Stimulated activated memory B cell treated with anti-CD40 and anti-IgM and Interleukin-4, amounts not matched to agents 10 μg/mL and 1 μg/mL and 100 μg/mL, for 72 hours (primary cell): ENCODE measurements around the gene TTC3.
A peak's percentile ranks its signal among the peaks of the same experiment; 100 is the strongest.
"Not testable (repeated sequence)": the region's sequence is repeated elsewhere in the genome, so short reads cannot be mapped to it uniquely, and the experiment has no call there.

ENCODE experiments used
- ATAC-seq: fragments of 150-1000 bp; cut with Tn5 transposase; 2 replicates; pipeline ENCODE4 v1.10.0; 2021
- H3K27ac Mint-ChIP-seq: one replicate; pipeline ENCODE4 v1.8.0; 2022; ENCODE audit warnings: mild to moderate bottlenecking, mixed read lengths
- H3K27me3 Mint-ChIP-seq: one replicate; pipeline ENCODE4 v1.8.0; 2022; ENCODE audit warnings: mixed read lengths
- H3K36me3 Mint-ChIP-seq: one replicate; pipeline ENCODE4 v1.8.0; 2022; ENCODE audit warnings: mixed read lengths
- H3K4me1 Mint-ChIP-seq: one replicate; pipeline ENCODE4 v1.8.0; 2022; ENCODE audit warnings: mixed read lengths
- H3K4me3 Mint-ChIP-seq: one replicate; pipeline ENCODE4 v1.8.0; 2022; ENCODE audit warnings: mild to moderate bottlenecking, moderate library complexity, mixed read lengths
- H3K9me3 Mint-ChIP-seq: one replicate; pipeline ENCODE4 v1.8.0; 2022; ENCODE audit warnings: mixed read lengths

The TTC3 gene

DNA sequence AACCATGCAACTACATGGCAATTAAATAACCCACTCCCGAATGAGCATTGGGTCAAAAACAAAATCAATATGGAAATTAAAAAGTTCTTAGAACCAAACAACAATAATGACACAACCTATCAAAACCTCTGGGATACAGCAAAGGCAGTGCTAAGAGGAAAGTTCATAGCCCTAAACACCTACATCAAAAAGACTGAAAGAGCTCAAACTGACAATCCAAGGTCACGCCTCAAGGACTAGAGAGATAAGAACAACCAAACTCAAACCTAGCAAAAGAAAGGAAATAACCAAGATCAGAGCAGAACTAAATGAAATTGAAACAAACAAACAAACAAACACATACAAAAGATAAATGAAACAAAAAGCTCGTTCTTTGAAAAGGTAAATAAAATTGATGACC, 23.3 kb upstream of the TTC3 start:
- H3K9me3 Mint-ChIP-seq, H3K36me3 Mint-ChIP-seq, H3K27ac Mint-ChIP-seq, H3K4me3 Mint-ChIP-seq, H3K4me1 Mint-ChIP-seq, ATAC-seq: not testable (repeated sequence)
- H3K27me3 Mint-ChIP-seq, result peaks cover 48% of the 10 kb centered on the region

GRCh38 chr21:37055271-37055855, 17.7 kb upstream of the TTC3 start:
- H3K27ac Mint-ChIP-seq, result no peak overlapping the region
- peaks cover 3% of the 10 kb centered on the region for H3K9me3 Mint-ChIP-seq
- no peaks in the 10 kb centered on the region for H3K27me3 Mint-ChIP-seq
- no peak overlapping the region for H3K4me3 Mint-ChIP-seq
- ATAC-seq, result no peak
- no peaks in the 10 kb centered on the region for H3K4me1 Mint-ChIP-seq
- H3K36me3 Mint-ChIP-seq, result no peaks in the 10 kb centered on the region

DNA sequence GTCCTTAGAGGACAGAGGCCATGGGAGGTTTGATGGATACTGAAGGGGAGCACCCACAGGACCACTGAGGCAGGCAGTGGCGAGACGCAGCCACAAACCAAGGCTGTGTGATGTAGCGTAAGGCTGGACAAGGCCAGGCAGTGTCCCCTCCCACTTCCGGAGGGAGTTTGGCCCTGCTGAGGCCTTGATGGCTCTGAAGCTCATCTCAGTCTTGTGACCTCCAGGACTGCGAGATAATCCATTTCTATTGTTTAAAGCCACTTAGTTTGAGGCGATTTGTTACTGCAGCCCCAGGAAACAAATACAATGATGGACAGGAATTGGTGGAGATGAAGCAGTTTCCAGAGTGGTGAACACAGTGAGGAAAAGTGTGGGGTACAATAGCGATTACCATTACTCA, 15.4 kb upstream of the TTC3 start:
- ATAC-seq, result no peak
- H3K4me3 Mint-ChIP-seq, result no peak overlapping the region
- H3K27me3 Mint-ChIP-seq, result no peaks in the 10 kb centered on the region
- H3K27ac Mint-ChIP-seq, result no peak overlapping the region
- peaks cover 3% of the 10 kb centered on the region for H3K9me3 Mint-ChIP-seq
- H3K4me1 Mint-ChIP-seq, result no peaks in the 10 kb centered on the region
- no peaks in the 10 kb centered on the region for H3K36me3 Mint-ChIP-seq

DNA sequence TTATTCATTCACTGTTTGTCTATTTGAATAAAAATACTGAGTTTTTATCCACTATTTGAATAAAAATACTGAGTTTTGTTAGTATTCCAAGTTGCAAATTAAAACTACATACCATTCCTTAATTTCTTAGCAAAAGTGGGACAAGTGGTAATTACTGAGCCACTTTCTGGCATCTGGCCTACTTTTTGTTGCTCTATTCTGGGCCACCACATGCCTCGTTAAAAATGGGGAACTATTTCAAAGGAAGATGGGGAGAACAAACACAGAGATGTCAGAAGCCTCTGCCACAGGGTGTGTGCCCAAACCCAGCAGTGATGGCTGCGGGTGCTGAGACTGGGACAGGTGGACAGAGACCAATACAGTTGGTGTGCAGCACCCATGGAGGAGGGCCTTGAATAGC, 14.8 kb upstream of the TTC3 start:
- no peak for ATAC-seq
- Mint-ChIP-seq H3K4me3 (no peak overlapping the region), H3K9me3 (peaks cover 3% of the 10 kb centered on the region), H3K27me3 (no peaks in the 10 kb centered on the region), H3K36me3 (no peaks in the 10 kb centered on the region), H3K4me1 (no peaks in the 10 kb centered on the region), H3K27ac (no peak overlapping the region)

DNA sequence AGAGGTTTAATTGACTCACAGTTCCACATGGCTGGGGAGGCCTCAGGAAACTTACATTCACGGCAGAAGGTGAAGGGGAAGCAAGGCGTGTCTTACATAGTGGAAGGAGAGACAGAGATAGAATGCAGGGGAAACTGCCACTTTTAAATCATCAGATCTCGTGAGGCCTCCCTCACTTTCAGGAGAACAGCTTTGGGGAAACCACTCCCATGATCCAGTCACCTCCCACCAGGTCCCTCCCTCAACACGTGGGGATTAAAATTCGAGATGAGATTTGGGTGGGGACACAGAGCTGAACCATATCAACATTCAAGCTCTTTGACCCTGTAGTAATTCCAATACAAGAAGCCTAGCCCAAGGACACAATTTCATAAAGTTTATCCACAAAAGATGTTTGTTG, 13.9 kb upstream of the TTC3 start:
- ATAC-seq, result no peak
- H3K4me3 Mint-ChIP-seq, result no peak overlapping the region
- H3K27ac Mint-ChIP-seq, result no peak overlapping the region
- H3K27me3 Mint-ChIP-seq, result no peaks in the 10 kb centered on the region
- H3K36me3 Mint-ChIP-seq, result no peaks in the 10 kb centered on the region
- peaks cover 3% of the 10 kb centered on the region for H3K9me3 Mint-ChIP-seq
- H3K4me1 Mint-ChIP-seq, result no peaks in the 10 kb centered on the region

DNA sequence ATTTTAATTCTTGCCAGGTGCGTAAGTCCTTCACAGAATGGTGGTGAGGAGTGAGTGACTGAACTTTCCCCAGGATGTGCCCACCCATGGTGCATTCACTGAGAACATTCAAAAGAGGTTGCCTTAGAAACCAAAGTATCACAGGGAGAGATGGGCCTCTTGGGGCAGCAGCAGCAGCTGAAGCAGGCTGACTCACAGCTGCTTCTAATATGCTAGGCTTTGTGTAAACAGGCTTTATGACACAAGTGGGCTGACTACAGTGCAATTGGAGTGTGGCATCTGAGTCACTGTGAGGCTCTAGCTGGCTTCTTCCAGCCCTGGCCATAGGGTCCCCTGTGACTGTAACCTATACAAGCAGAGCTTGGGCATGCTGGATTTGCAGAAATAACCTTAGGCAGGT, 12.8 kb upstream of the TTC3 start:
- no peak for ATAC-seq
- no peaks in the 10 kb centered on the region for H3K27me3 Mint-ChIP-seq
- no peaks in the 10 kb centered on the region for H3K36me3 Mint-ChIP-seq
- H3K4me3 Mint-ChIP-seq, result no peak overlapping the region
- H3K27ac Mint-ChIP-seq, result no peak overlapping the region
- H3K9me3 Mint-ChIP-seq, result peaks cover 3% of the 10 kb centered on the region
- peaks cover 6% of the 10 kb centered on the region for H3K4me1 Mint-ChIP-seq

- Mint-ChIP-seq H3K27me3 (no peaks in the 10 kb centered on the region), H3K9me3 (peaks cover 3% of the 10 kb centered on the region), H3K36me3 (peaks cover 6% of the 10 kb centered on the region), H3K27ac (no peak overlapping the region), H3K4me1 (peaks cover 6% of the 10 kb centered on the region), H3K4me3 (no peak overlapping the region)
- ATAC-seq, result no peak
Measured at GRCh38 chr21:37061926-37062592, 11.0 kb upstream of the TTC3 start.

DNA sequence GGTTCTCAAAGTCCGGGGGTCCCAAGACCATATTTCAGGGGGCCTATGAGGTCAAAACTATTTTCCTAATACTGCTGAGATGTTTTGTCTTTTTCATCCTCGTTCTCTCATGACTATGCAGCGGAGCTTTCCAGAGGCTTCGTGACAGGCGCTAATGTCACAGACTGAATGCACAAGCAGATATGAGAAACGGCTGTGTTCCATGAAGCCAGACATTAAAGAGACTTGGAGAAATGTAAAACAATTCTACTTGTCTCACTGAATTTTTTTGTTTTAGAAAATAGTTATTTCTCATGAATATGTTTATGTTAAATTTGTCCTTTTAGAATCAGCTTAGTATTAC, 10.5 kb upstream of the TTC3 start:
- Mint-ChIP-seq H3K4me3 (no peak overlapping the region), H3K27ac (no peak overlapping the region), H3K36me3 (peaks cover 9% of the 10 kb centered on the region), H3K9me3 (peaks cover 3% of the 10 kb centered on the region), H3K27me3 (no peaks in the 10 kb centered on the region), H3K4me1 (peaks cover 6% of the 10 kb centered on the region)
- no peak for ATAC-seq

GRCh38 chr21:37063433-37063832, 9.6 kb upstream of the TTC3 start:
- no peak for ATAC-seq
- H3K9me3 Mint-ChIP-seq, result peaks cover 3% of the 10 kb centered on the region
- H3K36me3 Mint-ChIP-seq, result peaks cover 17% of the 10 kb centered on the region
- no peak overlapping the region for H3K4me3 Mint-ChIP-seq
- H3K4me1 Mint-ChIP-seq, result peaks cover 6% of the 10 kb centered on the region
- no peaks in the 10 kb centered on the region for H3K27me3 Mint-ChIP-seq
- no peak overlapping the region for H3K27ac Mint-ChIP-seq

GRCh38 chr21:37064841-37065240, 8.2 kb upstream of the TTC3 start:
- ATAC-seq, result no peak
- Mint-ChIP-seq H3K27me3 (no peaks in the 10 kb centered on the region), H3K9me3 (no peaks in the 10 kb centered on the region), H3K27ac (no peak overlapping the region), H3K4me3 (no peak overlapping the region), H3K4me1 (peaks cover 8% of the 10 kb centered on the region), H3K36me3 (peaks cover 29% of the 10 kb centered on the region)

DNA sequence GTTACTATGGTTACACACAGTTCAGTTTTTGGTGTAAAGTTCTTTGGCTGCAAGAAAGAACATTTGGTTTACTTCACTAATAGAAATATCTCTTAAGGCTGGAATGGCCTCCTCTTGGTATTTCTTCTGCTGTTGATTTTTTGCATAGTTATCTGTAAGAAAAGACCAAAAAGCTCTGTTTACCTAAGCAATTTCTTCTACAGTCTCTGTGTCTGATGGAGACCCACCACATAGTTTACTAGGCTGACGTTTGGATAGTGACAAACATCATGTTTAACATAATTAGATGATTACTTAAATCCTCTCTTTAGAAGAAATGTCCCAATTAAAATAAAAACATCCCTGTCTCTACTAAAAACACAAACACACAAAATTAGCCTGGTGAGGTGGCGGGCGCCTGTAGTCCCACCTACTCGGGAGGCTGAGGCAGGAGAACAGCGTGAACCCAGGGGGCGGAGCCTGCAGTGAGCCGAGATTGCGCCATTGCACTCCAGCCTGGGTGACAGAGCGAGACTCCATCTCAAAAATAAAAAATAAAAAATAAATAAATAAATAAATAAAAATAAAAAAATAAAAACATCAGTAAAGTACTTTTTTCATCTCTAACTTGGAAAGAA, 7.4 kb upstream of the TTC3 start:
- no peaks in the 10 kb centered on the region for H3K9me3 Mint-ChIP-seq
- no peak overlapping the region for H3K27ac Mint-ChIP-seq
- no peaks in the 10 kb centered on the region for H3K27me3 Mint-ChIP-seq
- no peak for ATAC-seq
- peaks cover 15% of the 10 kb centered on the region for H3K4me1 Mint-ChIP-seq
- H3K36me3 Mint-ChIP-seq, result peaks cover 37% of the 10 kb centered on the region
- no peak overlapping the region for H3K4me3 Mint-ChIP-seq

DNA sequence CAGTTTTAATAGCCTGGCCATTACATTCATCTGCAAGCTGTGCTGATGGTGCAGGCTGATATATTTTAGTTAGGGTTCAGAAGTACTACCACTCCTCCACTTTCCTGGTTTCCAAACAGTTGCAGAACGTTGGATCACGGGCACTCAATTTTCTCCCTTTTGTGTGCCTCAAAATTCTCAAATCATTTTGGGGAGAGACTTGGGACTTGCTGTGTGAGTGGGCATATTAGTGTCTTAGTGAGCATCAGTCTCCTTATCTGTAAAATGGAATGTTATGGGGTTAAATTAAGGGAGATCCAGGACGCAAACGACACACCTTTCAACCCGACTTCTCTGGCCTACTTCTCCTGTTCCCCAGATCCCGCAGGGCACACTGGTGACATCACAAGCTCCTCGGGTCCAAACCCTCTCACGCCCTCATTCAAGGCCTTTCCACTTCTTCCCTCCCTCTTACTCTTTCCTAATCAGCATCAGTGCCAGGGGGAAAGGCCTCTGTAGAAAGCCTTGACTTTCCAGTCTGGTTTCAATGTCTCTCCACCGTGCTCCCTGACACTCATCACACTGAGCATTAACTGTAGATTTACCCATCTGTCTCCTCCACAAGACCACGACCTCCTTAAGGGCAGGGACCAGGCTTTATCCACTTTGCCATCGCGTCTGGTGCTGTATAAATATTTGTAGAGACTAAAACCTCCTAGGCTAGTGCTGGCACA, 1.3 kb upstream of the TTC3 start:
- H3K27ac Mint-ChIP-seq, result peak overlapping the region; percentile 96
- H3K36me3 Mint-ChIP-seq, result peaks cover 31% of the 10 kb centered on the region
- peaks cover 43% of the 10 kb centered on the region for H3K4me1 Mint-ChIP-seq
- no peak for ATAC-seq
- no peaks in the 10 kb centered on the region for H3K9me3 Mint-ChIP-seq
- no peaks in the 10 kb centered on the region for H3K27me3 Mint-ChIP-seq
- H3K4me3 Mint-ChIP-seq, result peak overlapping the region; percentile 90

- peak; percentile 76 for ATAC-seq
- Mint-ChIP-seq H3K9me3 (no peaks in the 10 kb centered on the region), H3K27me3 (no peaks in the 10 kb centered on the region), H3K4me1 (peaks cover 44% of the 10 kb centered on the region), H3K27ac (peak overlapping the region; percentile 96), H3K36me3 (peaks cover 30% of the 10 kb centered on the region), H3K4me3 (peak overlapping the region; percentile 90)
Measured at GRCh38 chr21:37072274-37072987, 623 bp upstream of the TTC3 start.

- H3K4me3 Mint-ChIP-seq, result peak overlapping the region; percentile 97
- peak overlapping the region; percentile 96 for H3K27ac Mint-ChIP-seq
- ATAC-seq, result peak; percentile 70
- peaks cover 18% of the 10 kb centered on the region for H3K36me3 Mint-ChIP-seq
- H3K9me3 Mint-ChIP-seq, result no peaks in the 10 kb centered on the region
- H3K27me3 Mint-ChIP-seq, result no peaks in the 10 kb centered on the region
- H3K4me1 Mint-ChIP-seq, result peaks cover 53% of the 10 kb centered on the region
Measured at GRCh38 chr21:37073417-37074196, 553 bp downstream of the TTC3 start.

GRCh38 chr21:37074197-37074510, 1.1 kb downstream of the TTC3 start:
- Mint-ChIP-seq H3K36me3 (peaks cover 16% of the 10 kb centered on the region), H3K27me3 (no peaks in the 10 kb centered on the region), H3K4me3 (peak overlapping the region; percentile 97), H3K9me3 (peaks cover 1% of the 10 kb centered on the region), H3K4me1 (peaks cover 57% of the 10 kb centered on the region), H3K27ac (peak overlapping the region; percentile 96)
- ATAC-seq, result no peak
